Right kidney (tissue), 1 donor: Measurements from ENCODE around the gene NPRL2.
A peak's percentile ranks its signal among the peaks of the same experiment; 100 is the strongest.

ENCODE experiments used
- DNase-seq: peaks from one replicate; pipeline ENCODE4 v3.0.0-alpha.2; 2016

Gene NPRL2

GRCh38 chr3:50352781-50353180, 2.2 kb upstream of the NPRL2 start:
- no peak for DNase-seq

GRCh38 chr3:50351323-50351697, 735 bp upstream of the NPRL2 start:
- DNase-seq, result no peak

- no peak for DNase-seq
Observed at GRCh38 chr3:50350213-50350526, 405 bp downstream of the NPRL2 start.

GRCh38 chr3:50347187-50347813, 3.3 kb downstream of the NPRL2 start:
- DNase-seq, result no peak

GRCh38 chr3:50345586-50346234, 4.9 kb downstream of the NPRL2 start, which contains the start of gene ZMYND10:
Gene ZMYND10, minus strand, starts transcription at chr3:50345732. Its CDS starts 153 bp downstream, at chr3:50345579.
- DNase-seq, result peak; percentile 67

GRCh38 chr3:50345008-50345407, 5.6 kb downstream of the NPRL2 start:
- DNase-seq, result no peak

GRCh38 chr3:50342813-50343633, 7.6 kb downstream of the NPRL2 start:
- DNase-seq, result no peak

GRCh38 chr3:50341996-50342650, 8.5 kb downstream of the NPRL2 start:
- DNase-seq, result no peak

GRCh38 chr3:50341537-50341936, 9.0 kb downstream of the NPRL2 start:
- DNase-seq, result no peak

- peak; percentile 71 for DNase-seq
Observed at GRCh38 chr3:50340448-50341329, 9.9 kb downstream of the NPRL2 start, which contains the start of gene RASSF1. Gene RASSF1, minus strand, starts transcription at chr3:50340836. Its CDS starts 31 bp downstream, at chr3:50340805.

GRCh38 chr3:50340147-50340447, 10.5 kb downstream of the NPRL2 start:
- DNase-seq, result no peak

GRCh38 chr3:50339485-50340146, 11.0 kb downstream of the NPRL2 start:
- no peak for DNase-seq

GRCh38 chr3:50338965-50339364, 11.6 kb downstream of the NPRL2 start:
- DNase-seq, result no peak

- peak; percentile 94 for DNase-seq
Observed at GRCh38 chr3:50337175-50337861, 13.3 kb downstream of the NPRL2 start.

GRCh38 chr3:50336452-50337174, 14.0 kb downstream of the NPRL2 start:
- no peak for DNase-seq

GRCh38 chr3:50334339-50335075, 16.1 kb downstream of the NPRL2 start:
- no peak for DNase-seq

- DNase-seq, result no peak
Observed at GRCh38 chr3:50333744-50334328, 16.7 kb downstream of the NPRL2 start.

GRCh38 chr3:50331364-50331907, 19.1 kb downstream of the NPRL2 start:
- DNase-seq, result no peak

- no peak for DNase-seq
Observed at GRCh38 chr3:50330330-50330729, 20.2 kb downstream of the NPRL2 start.
